HFFc6 (cell line): ENCODE results near the gene RAD23B. TPM values are rescaled to one million over a fixed set of nuclear protein-coding genes. Genes with fewer than 3 reads are reported as not detected.
"Not testable (repeated sequence)": the region's sequence is repeated elsewhere in the genome, so short reads cannot be mapped to it uniquely, and the experiment has no call there.

Experiments
- DNase-seq: peaks from one replicate; pipeline ENCODE4 v3.0.0-alpha.2; 2018
- H3K27ac Mint-ChIP-seq: 2 replicates; pipeline ENCODE4 v1.8.0; 2020; ENCODE audit warnings: mild to moderate bottlenecking, mixed read lengths
- H3K27me3 Mint-ChIP-seq: 2 replicates; pipeline ENCODE4 v1.8.0; 2021; ENCODE audit warnings: mild to moderate bottlenecking, moderate library complexity, mixed read lengths; ENCODE audit not compliant: insufficient read depth
- H3K36me3 Mint-ChIP-seq: 2 replicates; pipeline ENCODE4 v1.8.0; 2021; ENCODE audit warnings: low read depth, mixed read lengths
- H3K4me1 Mint-ChIP-seq: 2 replicates; pipeline ENCODE4 v1.8.0; 2020; ENCODE audit warnings: low read depth, mixed read lengths
- H3K4me3 Mint-ChIP-seq: 2 replicates; pipeline ENCODE4 v1.8.0; 2020; ENCODE audit warnings: mild to moderate bottlenecking, moderate library complexity, mixed read lengths
- H3K9me3 Mint-ChIP-seq: 2 replicates; pipeline ENCODE4 v1.8.0; 2020; ENCODE audit warnings: mild to moderate bottlenecking, mixed read lengths
- total RNA-seq, 6 experiments: library from RNA; stranded (reverse); fragmentation: NEBNext Ultra II Directional; extraction: Animal tissue kit (Norgen Biotek cat#: 25700); gene quantifications; 2 replicates in 1 of 6; 3 replicates in 5 of 6; pipeline ENCODE4 v1.2.3, GENCODE V29; 2021
- TF ChIP-seq, protein P1 (sequence below): fragments of 200-600 bp; sonication (generic); IDR thresholded peaks from 2 replicates; pipeline ENCODE4 v1.5.0; 2021; ENCODE audit warnings: antibody characterized with exemption, mild to moderate bottlenecking

Gene RAD23B
- total RNA-seq, 6 experiments from 2014 or later = 196 to 222 (median 204) TPM

DNA sequence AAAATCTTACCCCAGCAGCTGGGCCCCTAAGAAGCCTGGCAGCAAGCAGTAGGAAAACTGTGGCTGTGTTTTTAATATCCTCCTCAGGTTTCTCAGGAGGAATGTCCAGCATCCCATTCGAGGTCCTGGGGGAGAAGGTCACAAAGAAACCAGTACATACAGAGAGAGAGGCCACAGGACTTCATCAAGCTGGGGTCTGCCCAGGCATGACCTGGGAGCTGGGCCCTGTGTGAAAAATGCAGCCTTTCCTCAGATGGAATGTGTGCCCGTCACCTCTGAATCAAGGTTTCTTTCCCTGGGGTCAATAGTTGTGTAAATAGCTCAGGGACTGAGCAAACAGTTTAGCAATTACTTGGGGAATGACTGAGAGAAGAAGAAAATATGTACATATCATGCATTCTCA lies 33.9 kb upstream of the RAD23B start:
- Mint-ChIP-seq H3K9me3 (no peaks in the 10 kb centered on the region), H3K27me3 (no peaks in the 10 kb centered on the region; the same call in 1 of the 2 replicates), H3K4me1 (peaks cover 56% of the 10 kb centered on the region), H3K27ac (peak overlapping the region; percentile 65), H3K4me3 (peak overlapping the region; percentile 24), H3K36me3 (no peaks in the 10 kb centered on the region)
- TF ChIP-seq, protein P1, sequence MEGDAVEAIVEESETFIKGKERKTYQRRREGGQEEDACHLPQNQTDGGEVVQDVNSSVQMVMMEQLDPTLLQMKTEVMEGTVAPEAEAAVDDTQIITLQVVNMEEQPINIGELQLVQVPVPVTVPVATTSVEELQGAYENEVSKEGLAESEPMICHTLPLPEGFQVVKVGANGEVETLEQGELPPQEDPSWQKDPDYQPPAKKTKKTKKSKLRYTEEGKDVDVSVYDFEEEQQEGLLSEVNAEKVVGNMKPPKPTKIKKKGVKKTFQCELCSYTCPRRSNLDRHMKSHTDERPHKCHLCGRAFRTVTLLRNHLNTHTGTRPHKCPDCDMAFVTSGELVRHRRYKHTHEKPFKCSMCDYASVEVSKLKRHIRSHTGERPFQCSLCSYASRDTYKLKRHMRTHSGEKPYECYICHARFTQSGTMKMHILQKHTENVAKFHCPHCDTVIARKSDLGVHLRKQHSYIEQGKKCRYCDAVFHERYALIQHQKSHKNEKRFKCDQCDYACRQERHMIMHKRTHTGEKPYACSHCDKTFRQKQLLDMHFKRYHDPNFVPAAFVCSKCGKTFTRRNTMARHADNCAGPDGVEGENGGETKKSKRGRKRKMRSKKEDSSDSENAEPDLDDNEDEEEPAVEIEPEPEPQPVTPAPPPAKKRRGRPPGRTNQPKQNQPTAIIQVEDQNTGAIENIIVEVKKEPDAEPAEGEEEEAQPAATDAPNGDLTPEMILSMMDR = no peak
- DNase-seq = no peak

DNA sequence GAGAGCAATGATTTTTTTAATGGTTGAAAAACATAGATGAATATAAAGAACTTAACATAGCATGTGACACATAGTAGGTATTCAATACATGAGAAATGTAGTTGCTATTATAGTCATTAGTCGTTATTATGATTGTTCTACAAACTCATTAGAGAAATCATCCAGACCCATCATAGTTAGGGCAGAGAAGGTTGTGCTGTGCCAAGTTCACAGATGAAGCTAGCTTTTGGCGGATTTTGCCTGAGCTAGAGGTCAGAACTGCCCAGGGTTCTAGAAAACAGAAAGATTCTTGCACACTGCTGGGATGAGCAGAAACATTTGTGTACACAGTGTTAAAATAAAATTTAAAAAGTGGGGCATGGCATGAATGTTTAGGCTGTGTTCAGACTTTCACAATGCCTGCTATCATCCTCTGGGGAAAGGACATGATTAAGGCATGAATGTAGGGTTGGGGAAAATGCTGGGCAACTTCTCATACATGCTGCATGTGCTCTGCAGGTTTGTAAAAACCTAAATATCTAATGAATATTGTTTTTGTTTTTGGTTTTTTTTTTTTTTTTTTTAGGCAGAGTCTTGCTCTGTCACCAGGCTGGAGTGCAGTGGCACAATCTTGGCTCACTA lies 33.3 kb upstream of the RAD23B start:
- Mint-ChIP-seq H3K27me3 (no peaks in the 10 kb centered on the region; the same call in 1 of the 2 replicates), H3K9me3 (no peaks in the 10 kb centered on the region), H3K4me1 (peaks cover 53% of the 10 kb centered on the region), H3K36me3 (no peaks in the 10 kb centered on the region), H3K4me3 (no peak overlapping the region), H3K27ac (peak overlapping the region; percentile 65)
- no peak for DNase-seq
- TF ChIP-seq, protein P1 = no peak

DNA sequence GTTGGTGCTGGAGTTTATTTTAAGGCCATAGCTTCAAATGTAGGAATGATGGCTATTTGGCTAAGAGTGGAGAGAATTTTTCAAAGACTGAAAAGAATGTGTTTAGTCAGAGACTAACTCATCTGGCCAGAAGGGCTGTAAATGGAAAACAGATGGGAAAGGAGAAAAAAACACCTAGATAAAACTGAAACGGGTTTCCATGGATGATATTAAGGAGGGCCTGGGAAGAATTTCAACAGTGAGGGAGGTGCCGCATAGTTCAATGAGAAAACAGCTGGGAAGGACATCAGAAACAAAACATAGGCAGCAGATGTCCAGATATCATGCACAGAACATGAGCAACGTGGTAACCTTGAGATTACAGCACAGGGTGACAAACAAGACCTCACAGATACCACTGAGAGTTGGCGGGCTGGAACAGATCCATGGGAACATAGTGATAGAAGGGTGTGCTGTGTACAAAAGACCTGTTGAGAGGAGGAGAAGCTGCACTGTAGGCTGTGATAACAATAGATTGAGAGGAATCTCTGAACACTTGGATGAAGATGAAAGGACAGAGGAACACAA lies 31.2 kb upstream of the RAD23B start:
- TF ChIP-seq, protein P1 = no peak
- Mint-ChIP-seq H3K36me3 (no peaks in the 10 kb centered on the region), H3K27me3 (no peaks in the 10 kb centered on the region; the same call in 1 of the 2 replicates), H3K4me3 (peak overlapping the region; percentile 77), H3K4me1 (peaks cover 47% of the 10 kb centered on the region), H3K27ac (peak overlapping the region; percentile 81), H3K9me3 (no peaks in the 10 kb centered on the region)
- peak; percentile 85 for DNase-seq

DNA sequence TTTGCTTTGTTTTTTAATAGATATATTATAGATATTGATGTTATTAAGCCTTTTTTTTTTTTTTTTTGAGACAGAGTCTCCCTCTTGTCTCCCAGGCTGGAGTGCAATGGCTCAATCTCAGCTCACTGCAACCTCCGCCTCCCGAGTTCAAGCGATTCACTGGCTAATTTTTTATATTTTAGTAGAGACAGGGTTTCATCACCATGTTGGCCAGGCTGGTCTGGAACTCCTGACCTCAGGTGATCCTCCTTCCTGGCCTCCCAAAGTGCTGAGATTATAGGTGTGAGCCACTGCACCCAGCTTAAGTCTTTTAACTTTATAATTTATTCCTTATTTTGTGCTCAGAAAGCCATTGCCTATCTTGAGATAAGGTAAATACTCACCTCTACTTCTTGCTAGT lies 24.2 kb upstream of the RAD23B start:
- TF ChIP-seq, protein P1 = no peak
- H3K4me1 Mint-ChIP-seq = peaks cover 14% of the 10 kb centered on the region
- DNase-seq = no peak
- no peaks in the 10 kb centered on the region for H3K9me3 Mint-ChIP-seq
- H3K27ac Mint-ChIP-seq = no peak overlapping the region
- H3K27me3 Mint-ChIP-seq = no peaks in the 10 kb centered on the region
- no peaks in the 10 kb centered on the region for H3K36me3 Mint-ChIP-seq
- H3K4me3 Mint-ChIP-seq = no peak overlapping the region

DNA sequence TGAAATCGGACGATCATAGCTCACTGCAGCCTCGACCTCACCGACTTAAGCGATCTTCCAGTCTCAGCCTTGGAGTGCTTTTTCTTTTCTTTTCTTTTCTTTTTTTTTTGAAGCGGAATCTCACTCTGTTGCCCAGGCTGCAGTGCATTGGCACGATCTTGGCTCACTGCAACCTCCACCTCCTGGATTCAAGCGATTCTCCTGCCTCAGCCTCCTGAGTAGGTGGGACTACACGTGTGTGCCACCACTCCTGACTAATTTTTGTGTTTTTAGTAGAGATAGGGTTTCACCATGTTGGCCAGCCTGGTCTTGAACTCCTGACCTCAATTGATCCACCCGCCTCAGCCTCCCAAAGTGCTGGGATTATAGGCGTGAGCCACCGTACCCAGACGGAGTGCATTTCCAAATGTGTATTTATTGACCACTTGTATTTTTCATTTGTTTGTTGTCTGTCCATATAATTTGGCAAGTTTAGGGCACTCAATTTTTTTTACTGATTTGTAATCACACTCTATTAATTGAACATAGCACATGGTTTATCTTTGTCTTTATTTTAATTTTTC lies 23.2 kb upstream of the RAD23B start:
- H3K27me3 Mint-ChIP-seq, DNase-seq, H3K27ac Mint-ChIP-seq, H3K4me3 Mint-ChIP-seq, H3K9me3 Mint-ChIP-seq, H3K36me3 Mint-ChIP-seq: not testable (repeated sequence)
- H3K4me1 Mint-ChIP-seq = peaks cover 14% of the 10 kb centered on the region

DNA sequence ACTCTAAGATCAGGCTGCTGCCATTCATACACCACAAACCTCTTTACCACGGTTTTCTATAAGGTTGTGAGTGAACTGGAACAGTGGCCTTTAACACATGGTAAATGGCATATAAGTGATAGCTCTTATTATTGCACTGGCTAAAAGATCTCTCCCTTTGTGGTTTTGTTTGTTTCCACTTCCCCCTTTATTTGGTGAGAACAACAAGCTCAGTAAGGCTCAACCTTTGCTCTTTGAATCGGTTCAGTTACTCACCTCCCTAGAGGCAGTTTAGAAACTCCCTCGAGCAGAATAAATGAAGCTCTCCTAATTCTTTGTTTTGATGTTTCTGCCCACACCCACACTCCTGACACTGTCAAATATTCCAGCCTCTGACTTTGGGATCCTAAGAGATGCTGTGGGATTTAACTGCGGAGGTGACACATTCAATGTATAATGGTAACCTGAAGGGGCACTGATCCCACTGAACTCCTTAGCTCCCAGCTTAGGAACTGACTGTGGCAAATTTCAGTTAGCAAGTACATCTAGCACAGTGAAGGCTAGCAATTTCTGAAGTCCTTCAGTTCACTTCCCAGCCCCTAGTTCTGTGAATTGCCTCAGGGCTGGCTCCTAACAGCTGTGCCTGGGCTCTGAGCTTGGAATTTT lies 22.5 kb upstream of the RAD23B start:
- H3K9me3 Mint-ChIP-seq = no peaks in the 10 kb centered on the region
- peaks cover 14% of the 10 kb centered on the region for H3K4me1 Mint-ChIP-seq
- TF ChIP-seq, protein P1 = no peak
- no peak for DNase-seq
- no peaks in the 10 kb centered on the region for H3K36me3 Mint-ChIP-seq
- H3K27me3 Mint-ChIP-seq = no peaks in the 10 kb centered on the region
- H3K4me3 Mint-ChIP-seq = no peak overlapping the region
- H3K27ac Mint-ChIP-seq = no peak overlapping the region; the same call in 1 of the 2 replicates
